PC-3 (cell line): ENCODE results near the gene CCDC102A.

Source experiments
- EZH2 ChIP-seq: fragments of 300-600 bp; sonication (generic); IDR thresholded peaks from one replicate; pipeline ENCODE4 v1.6.1; 2017; ENCODE audit warnings: antibody characterized with exemption, mild to moderate bottlenecking, low read length; ENCODE audit not compliant: unreplicated experiment
- TF ChIP-seq, protein P1 (sequence below): fragments of 300-600 bp; sonication (generic); conservative IDR thresholded peaks from 2 replicates; pipeline ENCODE4 v1.5.1; 2017; ENCODE audit warnings: antibody characterized with exemption, low read depth, mild to moderate bottlenecking, low read length

DNA sequence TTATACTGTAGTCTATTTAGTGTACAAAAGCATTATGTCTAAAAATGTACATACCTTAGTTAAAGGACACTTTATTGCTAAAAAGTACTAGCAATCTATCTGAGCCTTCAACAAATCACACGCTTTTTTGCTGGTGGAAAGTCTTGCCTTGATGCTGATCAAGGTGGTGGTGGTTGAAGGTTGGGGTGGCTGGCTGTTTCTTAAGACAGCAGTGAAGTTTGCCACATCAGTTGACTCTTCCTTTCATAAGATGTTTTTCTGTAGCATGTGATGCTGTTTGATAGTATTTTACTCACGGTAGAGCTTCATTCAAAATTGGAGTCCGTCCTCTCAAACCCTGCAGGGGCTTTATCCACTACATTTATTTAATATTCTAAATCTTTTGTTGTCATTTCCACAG, 14.7 kb upstream of the CCDC102A start:
- TF ChIP-seq, protein P1, sequence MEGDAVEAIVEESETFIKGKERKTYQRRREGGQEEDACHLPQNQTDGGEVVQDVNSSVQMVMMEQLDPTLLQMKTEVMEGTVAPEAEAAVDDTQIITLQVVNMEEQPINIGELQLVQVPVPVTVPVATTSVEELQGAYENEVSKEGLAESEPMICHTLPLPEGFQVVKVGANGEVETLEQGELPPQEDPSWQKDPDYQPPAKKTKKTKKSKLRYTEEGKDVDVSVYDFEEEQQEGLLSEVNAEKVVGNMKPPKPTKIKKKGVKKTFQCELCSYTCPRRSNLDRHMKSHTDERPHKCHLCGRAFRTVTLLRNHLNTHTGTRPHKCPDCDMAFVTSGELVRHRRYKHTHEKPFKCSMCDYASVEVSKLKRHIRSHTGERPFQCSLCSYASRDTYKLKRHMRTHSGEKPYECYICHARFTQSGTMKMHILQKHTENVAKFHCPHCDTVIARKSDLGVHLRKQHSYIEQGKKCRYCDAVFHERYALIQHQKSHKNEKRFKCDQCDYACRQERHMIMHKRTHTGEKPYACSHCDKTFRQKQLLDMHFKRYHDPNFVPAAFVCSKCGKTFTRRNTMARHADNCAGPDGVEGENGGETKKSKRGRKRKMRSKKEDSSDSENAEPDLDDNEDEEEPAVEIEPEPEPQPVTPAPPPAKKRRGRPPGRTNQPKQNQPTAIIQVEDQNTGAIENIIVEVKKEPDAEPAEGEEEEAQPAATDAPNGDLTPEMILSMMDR: no peak
- no peak for TF ChIP-seq EZH2
